Esophagus muscularis mucosa (tissue), 4 donors: Measurements from ENCODE around the gene BMP6.

ENCODE experiments used
- CTCF ChIP-seq, 3 experiments: fragments of 200-600 bp in 2 of 3; fragments of 450-650 bp in 1 of 3; sonication (generic) in 2 of 3; IDR thresholded peaks; one replicate each; pipeline ENCODE4 v1.5.1; 2017 to 2019; ENCODE audit warnings: antibody characterized with exemption in 3 of 3, mild to moderate bottlenecking in 2 of 3, moderate library complexity in 1 of 3
- EP300 ChIP-seq: sonication (generic); formaldehyde crosslinking; IDR thresholded peaks from one replicate; pipeline ENCODE4 v1.6.1; 2017; ENCODE audit warnings: antibody characterized with exemption
- POLR2A ChIP-seq: fragments of 450-650 bp; IDR thresholded peaks from one replicate; pipeline ENCODE4 v1.6.1; 2017; ENCODE audit warnings: antibody characterized with exemption, moderate library complexity, mild to moderate bottlenecking, low read depth
- POLR2AphosphoS5 ChIP-seq, 2 donors: sonication (generic); formaldehyde crosslinking; IDR thresholded peaks; one replicate each; pipeline ENCODE4 v1.6.1; 2017; ENCODE audit warnings: antibody characterized with exemption in 2 of 2

GRCh38 chr6:7851780-7852179 is 125.9 kb downstream of the BMP6 start:
- TF ChIP-seq POLR2A (no peak), POLR2AphosphoS5 (IDR thresholded peaks at IDR 0.05) (no peak), EP300 (no peak), CTCF (IDR thresholded peaks at IDR 0.05) (no peak)
